GM21423 (cell line): ENCODE measurements around the gene INPP5D.

Source experiments
- ATAC-seq: cut with Tn5 transposase; IDR thresholded peaks from one replicate; pipeline ENCODE4 v1.9.1; 2021; ENCODE audit warnings: mild to moderate bottlenecking, moderate library complexity; ENCODE audit not compliant: unreplicated experiment

INPP5D gene

GRCh38 chr2:233075141-233075965, 15.2 kb downstream of the INPP5D start:
- ATAC-seq, result no peak

GRCh38 chr2:233075966-233076339, 15.8 kb downstream of the INPP5D start:
- ATAC-seq, result peak; percentile 54

- no peak for ATAC-seq
Observed at GRCh38 chr2:233076749-233077148, 16.6 kb downstream of the INPP5D start.

- peak; percentile 37 for ATAC-seq
Observed at GRCh38 chr2:233079473-233079877, 19.3 kb downstream of the INPP5D start.

- ATAC-seq, result no peak
Observed at GRCh38 chr2:233079953-233080835, 20.1 kb downstream of the INPP5D start.

GRCh38 chr2:233080836-233081229, 20.7 kb downstream of the INPP5D start:
- ATAC-seq, result no peak

- peak; percentile 28 for ATAC-seq
Observed at GRCh38 chr2:233081232-233081730, 21.1 kb downstream of the INPP5D start.

GRCh38 chr2:233081731-233082221, 21.6 kb downstream of the INPP5D start:
- ATAC-seq, result no peak

- peak; percentile 36 for ATAC-seq
Observed at GRCh38 chr2:233082222-233082930, 22.2 kb downstream of the INPP5D start.

GRCh38 chr2:233082931-233083755, 23.0 kb downstream of the INPP5D start:
- no peak for ATAC-seq

- no peak for ATAC-seq
Observed at GRCh38 chr2:233083782-233084181, 23.6 kb downstream of the INPP5D start.

- ATAC-seq, result peak; percentile 24
Observed at GRCh38 chr2:233084488-233084887, 24.3 kb downstream of the INPP5D start.

- ATAC-seq, result no peak
Observed at GRCh38 chr2:233085037-233085838, 25.1 kb downstream of the INPP5D start.

- no peak for ATAC-seq
Observed at GRCh38 chr2:233085839-233086150, 25.7 kb downstream of the INPP5D start.

GRCh38 chr2:233087713-233088112, 27.6 kb downstream of the INPP5D start:
- no peak for ATAC-seq

GRCh38 chr2:233088972-233089345, 28.8 kb downstream of the INPP5D start:
- ATAC-seq, result no peak

GRCh38 chr2:233089851-233090250, 29.7 kb downstream of the INPP5D start:
- ATAC-seq, result no peak

GRCh38 chr2:233090879-233091278, 30.7 kb downstream of the INPP5D start:
- no peak for ATAC-seq

- no peak for ATAC-seq
Observed at GRCh38 chr2:233091595-233092375, 31.6 kb downstream of the INPP5D start.
